HL-60/S4 treated with retinoic acid at 250 ng/mL for 4 days and 3 days (cell line): ENCODE measurements around the gene GPR155.
"Not testable (repeated sequence)": the region's sequence is repeated elsewhere in the genome, so short reads cannot be mapped to it uniquely, and the experiment has no call there.

Source experiments
- in situ Hi-C: fragments of 300-500 bp; cut with MboI; formaldehyde crosslinking; loops from 2 replicates; pipeline ENCODE4 v1.7.0; 2022; ENCODE audit warnings: low sequenced_read_pairs

GPR155 gene

DNA sequence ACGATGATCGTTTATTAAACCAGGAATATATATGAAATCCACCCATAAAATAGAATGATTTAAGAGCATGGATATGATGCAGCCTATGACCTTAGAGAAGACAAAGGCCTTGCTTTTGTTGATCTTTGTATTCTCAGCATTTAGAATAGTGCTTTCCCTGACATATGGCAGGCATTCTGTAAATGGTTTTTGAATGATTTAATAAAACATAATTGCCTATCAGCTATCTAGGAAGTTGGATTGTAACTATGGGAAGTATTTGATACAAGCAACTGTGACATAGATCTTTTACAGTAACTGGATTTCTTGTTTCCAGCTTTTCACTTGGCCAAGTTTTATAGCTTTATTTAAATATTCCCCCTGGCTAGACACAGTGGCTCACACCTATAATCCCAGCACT, 5.1 kb upstream of the GPR155 start:
- in situ Hi-C loops = no loop called here

DNA sequence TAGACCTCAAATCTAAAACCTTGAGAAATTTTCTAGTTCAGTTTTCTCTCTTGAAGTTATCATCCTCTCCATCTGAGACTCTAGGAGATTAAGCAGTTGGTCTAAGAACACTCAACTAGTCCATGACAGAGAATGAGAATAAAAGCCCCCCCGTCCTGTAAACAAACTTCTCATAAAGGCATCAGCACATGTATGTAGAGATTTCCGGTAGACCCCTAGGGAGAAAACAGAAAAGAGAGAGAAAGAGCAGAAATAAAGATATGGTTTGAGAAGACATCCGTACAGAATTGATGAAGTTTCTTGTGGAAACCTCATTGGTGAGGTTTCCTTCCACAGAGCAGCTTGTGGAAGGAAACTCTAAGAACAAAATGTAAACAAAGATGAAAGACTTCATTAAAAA, 3.2 kb upstream of the GPR155 start:
- in situ Hi-C loops = no loop called here

DNA sequence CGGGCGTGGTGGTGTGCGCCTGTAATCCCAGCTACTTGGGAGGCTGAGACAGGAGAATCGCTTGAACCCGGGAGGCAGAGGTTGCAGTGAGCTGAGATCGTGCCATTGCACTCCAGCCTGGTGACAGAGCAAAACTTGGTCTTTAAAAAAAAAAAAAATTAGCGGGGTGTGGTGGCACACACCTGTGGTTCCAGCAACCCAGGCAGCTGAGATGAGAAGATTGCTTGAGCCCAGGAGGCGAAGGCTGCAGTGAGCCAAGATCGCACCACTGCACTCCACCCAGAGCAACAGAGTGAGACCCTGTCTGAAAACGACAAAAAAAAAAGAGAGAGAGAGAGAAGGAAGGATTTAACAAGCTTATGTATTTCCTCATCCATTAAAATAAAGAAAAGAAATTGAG, 2.7 kb upstream of the GPR155 start:
- in situ Hi-C loops = not testable (repeated sequence)

DNA sequence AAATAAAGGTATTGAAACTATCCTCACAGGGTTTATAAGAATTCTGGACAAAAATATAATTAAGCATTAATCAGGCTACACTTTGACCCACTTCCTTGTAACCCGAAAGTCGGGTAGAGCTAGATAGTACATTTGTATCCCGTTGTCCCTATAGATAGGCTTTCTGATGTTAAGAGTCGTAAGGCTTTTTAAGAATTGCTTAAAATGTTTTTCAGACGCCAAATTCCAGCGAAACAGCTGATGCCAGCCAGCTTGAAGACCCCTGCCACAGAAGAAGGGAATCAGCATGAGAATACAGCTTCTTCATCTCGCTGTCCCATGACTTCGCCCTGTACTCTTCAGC, 962 bp upstream of the GPR155 start:
- in situ Hi-C loops = no loop called here

DNA sequence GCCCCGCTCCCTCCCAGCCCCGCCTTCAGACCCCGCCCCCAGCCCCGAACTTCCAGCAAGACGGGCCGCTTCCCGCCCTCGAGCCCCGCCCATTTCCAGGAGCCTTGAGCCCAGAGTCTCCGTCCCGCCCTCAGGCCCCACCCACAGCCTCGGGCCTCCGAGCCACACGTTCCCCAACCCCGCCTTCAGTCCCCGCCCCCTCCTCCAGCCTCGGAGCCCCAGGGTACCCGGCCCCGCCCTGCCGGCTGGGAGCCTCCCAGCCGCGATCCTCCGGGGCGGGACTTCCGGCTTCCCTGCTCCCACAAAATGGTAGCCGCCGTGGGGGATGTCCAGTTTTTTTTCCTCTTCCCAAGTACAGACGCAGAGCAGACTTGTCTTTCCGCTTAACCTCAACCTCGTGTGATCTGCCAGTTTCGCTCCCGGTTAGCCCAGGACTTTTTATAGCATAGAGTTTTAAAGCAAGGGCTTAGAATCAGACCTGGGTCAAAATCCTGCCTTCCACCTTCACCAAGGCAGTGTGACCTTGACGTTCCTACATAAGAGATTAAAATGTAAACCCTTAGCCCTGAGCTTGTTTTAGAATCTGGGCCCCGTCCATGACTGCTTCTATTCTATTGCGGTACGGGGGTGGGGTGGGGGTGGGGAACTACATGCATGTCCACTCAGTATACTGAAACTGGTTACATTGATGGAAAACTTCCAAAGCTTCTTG, 435 bp upstream of the GPR155 start:
- in situ Hi-C loops = no loop called here

DNA sequence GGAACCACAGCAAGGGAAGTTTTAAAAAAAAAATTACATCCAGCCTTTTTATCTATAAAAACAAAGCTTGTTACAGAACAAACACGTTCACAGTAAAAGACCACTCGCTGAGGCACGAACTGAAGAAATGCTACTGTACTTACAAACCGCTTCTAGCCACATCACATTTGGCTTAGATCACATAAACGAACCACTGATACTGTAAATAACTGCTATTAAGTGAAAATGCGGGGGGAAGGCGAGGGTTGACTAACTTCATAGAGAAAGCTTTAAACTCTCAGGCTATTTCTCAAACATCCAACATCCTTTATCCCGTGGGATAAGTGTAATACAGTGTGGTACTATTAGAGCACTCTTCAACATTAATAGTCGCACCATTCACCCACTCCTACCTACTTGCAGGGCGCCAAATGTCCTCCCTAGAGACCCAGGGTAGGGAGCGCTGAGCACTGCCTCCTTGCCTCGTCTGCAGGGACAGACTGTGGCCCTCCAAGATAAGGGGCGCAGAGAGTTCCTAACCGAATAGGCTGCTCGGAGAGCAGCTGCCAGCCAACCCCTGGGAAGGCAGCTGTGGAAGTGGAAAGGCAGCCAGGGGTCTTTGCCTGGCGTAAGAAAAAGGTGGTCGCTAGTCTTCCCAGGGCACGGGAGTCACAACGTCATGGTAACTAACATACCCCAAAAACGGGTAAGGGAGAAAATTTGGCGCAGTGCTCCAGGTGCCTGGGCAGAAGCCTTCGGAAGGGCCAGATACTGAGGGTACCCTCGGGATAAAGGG, 854 bp downstream of the GPR155 start:
- in situ Hi-C loops = no loop called here

DNA sequence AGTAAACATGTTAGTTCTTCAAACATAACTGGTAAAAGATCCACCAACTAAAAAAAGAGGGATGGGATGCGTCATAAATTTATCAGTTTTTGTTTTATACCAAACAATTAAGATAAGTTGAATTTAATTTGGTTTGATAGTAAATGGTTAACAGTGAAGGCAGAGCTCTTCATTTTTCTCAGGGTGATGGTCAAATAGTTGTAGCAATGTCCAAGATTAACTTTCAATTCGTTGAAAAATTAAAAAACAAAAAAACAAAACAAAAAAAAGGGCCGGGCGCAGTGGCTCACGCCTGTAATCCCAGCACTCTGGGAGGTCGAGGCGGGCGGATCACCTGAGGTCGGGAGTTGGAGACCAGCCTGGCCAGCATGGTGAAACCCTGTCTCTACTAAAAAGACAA, 1.8 kb downstream of the GPR155 start:
- in situ Hi-C loops = not testable (repeated sequence)

DNA sequence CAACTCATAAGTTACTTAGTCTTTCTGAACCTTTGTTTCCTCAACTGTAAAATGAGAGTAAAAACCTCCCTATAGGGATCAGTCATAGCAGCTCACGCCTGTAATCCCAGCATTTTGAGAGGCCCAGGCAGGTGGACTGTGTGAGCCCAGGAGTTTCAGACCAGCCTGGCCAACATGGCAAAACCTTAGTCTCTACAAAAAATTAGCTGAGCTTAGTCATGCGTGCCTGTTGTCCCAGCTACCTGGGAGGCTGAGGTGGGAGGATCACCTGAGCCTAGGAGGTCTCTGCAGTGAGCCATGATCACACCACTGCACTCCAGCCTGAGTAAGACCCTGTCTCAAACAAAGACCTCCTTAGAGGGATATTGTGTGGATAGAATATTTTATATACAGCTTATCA, 2.3 kb downstream of the GPR155 start:
- in situ Hi-C loops = no loop called here

DNA sequence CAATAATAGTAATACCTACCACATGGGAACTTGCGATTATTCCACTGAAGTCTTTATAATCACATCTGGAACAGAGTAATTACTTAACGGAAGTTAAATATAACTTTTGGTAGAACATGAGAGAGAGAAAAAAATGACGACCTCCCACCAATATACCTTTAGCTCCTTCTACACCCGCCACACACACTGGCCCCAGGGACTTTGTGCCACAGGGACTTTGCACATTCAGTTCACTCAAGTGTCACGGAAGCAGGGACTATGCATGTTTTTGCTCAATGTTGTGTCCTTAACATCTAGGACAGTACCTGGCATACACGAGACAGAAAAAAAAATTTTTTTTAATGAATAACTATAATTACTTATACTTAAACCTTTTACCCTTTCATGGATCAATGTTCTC, 4.0 kb downstream of the GPR155 start:
- in situ Hi-C loops = no loop called here

DNA sequence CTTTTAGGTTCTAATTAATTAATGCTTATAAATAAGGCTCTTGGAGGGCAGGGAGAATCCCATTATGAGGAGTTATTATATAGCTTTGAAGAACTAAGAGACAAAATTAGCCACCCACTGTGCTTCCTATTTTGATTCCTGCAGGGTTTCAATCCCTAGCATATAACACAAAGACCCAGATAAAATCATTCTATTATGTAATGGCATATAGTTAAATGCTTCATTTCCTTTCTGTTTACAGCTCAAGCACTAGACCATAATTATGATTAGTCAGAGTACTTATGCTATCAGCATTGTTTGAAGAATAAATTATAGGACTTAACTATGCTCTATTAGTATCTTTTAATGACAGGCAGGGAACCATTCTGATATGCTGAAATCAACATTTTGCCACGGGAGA, 9.1 kb downstream of the GPR155 start:
- in situ Hi-C loops = no loop called here

DNA sequence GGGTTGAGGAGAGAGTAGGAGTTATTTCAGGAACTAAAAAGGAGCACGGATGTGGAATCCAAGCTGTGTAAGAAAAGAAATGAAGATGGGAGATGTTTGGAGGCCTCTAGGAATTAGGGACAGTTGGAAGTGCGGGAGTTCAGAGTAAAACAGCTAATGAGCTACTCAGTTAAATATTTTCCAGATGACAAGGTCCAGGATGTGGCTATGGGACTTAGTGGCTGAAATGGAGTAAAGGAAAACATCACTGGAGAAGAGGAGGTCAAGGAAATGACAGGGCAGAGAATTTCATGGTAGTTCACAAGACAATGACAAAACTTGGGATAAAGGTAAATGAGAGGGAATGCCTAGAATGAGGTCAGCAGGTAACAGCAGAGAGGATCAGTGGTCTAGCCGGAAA, 13.0 kb downstream of the GPR155 start:
- in situ Hi-C loops = loop anchor here (25.0 kb wide), 1 partner anchor 214 kb away; no protein-coding TSS in a partner anchor

DNA sequence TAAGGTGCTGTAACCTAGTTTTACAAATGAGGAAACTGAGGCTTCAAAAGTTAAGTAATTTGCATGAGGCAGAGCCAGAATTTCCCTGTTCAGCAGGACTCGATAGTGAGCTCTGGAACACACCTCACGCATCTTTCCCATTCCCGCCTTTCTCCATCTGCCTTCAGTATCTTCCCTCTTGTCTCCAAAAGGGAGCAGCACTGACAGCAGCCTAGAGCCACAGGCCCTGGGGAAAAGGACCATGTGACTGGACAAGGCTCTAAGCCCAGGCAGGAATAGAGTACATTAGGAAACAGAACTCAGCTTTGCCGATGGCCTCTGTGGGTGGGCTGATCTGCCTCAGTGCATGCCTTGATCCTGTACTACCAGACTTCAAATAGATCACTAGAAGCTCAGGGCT, 21.5 kb downstream of the GPR155 start:
- in situ Hi-C loops = loop anchor here (25.0 kb wide), 1 partner anchor 222 kb away; no protein-coding TSS in a partner anchor

DNA sequence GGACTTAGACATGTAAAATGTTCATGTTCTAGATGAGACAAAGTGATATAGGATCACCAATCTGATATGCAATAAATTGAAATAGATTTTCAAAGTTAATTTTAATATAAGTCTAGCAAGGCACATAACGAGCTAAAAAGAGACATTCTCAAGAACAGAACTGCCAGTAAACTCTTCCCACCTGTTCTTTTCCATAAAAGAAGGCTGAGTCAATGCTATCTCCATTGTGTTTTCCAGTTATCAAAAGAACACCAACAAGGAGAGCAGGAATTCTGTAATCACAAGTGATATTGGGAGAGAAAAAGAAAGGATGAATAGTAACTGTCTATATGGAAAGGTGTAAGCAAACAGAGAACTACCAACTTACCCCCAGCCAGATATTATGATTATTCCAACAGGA, 25.6 kb downstream of the GPR155 start:
- in situ Hi-C loops = loop anchor here (25.0 kb wide), 1 partner anchor 226 kb away; no protein-coding TSS in a partner anchor

DNA sequence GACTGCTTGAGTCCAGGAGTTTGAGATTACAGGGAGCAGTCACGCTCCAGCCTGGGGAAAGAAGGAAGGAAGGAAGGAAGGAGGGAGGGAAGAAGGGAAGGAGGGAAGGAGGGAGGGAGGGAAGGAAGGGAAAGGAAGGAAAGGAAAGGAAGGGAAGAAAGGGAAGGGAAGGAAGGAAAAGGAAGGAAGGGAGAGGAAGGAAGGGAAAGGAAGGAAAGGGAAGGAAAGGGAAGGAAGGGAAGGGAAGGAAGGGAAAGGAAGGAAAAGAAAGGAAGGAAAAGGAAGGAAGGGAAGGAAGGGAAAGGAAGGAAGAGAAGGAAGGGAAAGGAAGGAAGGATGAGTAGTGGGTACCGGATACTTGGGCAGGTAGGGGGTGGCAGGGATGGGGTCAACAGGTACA, 32.3 kb downstream of the GPR155 start:
- in situ Hi-C loops = loop anchor here (25.0 kb wide), 1 partner anchor 233 kb away; no protein-coding TSS in a partner anchor

DNA sequence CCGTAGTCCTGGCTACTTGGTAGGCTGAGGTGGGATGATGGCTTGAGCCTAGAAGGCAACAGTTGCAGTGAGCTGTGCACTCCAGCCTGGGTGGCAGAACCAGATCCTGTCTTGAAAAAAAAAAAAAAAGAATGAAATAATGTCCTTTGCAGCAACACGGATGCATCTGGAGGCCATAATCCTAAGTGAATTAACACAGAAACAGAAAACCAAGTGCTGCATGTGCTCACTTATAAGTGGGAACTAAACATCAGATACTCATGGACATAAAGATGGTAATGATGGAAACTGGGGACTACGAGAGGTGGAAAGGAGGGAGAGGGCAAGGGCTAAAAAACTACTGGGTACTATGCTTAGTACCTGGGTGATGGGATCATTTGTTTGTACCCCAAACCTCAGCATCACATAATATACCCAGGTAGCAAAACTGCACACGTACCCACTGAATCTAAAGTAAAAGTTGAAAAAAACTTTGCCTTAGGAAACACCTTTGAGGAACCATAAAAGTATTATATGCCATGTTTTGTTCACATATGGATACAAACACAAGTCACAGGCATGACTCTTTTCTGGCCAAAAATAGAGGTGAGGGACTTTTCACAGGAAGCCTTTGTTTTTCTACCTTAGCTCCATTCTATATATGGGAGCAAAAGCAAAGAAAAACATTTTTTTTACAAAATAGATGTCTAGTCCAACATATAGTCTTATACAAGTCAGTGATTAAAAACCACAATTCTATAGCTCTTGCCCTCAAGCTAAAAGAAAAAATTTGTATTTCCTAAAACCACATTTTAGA, 36.6 kb downstream of the GPR155 start:
- in situ Hi-C loops = loop anchor here (25.0 kb wide), 1 partner anchor 237 kb away; no protein-coding TSS in a partner anchor

DNA sequence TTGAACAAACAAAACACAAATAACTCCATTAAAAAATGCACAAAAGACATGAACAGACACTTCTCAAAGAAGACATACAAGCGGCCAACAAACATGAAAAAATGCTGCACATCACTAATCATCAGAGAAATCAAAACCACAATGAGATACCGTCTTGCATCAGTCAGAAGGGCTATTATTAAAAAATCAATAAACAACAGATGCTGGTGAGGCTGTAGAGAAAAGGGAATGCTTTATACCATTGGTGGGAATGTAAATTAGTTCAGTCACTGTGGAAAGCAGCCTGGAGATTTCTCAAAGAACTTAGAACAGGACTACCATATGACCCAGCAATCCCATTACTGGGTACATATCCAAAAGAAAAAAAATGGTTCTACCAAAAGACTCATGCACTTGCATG, 37.8 kb downstream of the GPR155 start:
- in situ Hi-C loops = no loop called here

DNA sequence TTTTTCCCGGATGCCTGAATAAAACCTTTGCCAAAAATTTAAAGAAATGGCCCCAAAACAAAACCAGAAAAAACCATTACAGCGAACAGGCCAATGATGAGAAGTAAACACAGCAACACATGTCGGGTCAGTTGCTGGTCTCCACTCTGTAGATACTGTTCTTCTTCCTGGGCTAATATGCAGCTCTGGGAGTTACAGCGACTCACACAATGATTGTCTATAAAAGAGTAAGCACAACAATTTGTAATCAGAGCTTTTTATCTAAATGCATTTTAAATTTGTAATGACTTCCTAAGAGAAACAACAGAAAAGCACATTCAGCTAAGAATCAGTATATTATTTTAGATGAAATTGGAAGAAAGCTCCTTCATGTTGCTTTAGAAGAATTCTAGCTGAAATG, 40.3 kb downstream of the GPR155 start:
- in situ Hi-C loops = no loop called here

DNA sequence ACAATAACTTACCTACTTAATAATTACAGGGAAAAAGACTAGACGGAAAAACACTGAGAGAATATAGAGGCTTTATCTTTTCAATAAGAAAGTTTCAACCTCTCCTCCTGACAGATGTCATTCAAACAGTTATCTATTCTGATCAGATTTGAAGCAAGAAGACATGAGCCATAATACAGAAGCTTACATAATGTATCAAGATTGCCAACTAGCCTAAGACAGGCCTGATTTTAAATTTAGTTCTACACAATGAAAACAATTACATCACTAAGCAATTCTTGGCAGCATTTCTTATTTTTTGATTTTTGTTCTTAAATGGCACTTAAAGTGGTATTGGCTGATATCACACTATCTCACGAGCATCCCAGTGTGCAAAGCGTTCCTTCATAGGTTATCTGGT, 41.6 kb downstream of the GPR155 start:
- in situ Hi-C loops = no loop called here

DNA sequence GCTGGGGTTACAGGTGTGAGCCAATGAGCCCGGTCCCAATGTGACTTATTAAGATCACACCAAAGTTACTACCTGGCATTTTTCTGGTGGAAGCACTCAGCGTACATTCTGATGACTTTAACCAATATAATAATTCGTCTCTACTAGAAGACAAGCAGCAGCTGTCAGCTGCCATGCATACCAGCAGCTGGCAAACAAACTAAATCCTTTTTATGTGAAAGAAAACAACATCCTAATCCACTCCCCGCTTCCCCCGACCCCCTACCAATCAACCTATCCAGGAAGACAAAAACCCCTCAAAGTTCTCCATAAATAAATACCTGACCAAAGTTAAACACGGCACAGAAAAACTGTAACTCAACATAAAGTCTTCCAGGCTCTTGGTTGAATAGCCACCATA, 42.1 kb downstream of the GPR155 start:
- in situ Hi-C loops = no loop called here

DNA sequence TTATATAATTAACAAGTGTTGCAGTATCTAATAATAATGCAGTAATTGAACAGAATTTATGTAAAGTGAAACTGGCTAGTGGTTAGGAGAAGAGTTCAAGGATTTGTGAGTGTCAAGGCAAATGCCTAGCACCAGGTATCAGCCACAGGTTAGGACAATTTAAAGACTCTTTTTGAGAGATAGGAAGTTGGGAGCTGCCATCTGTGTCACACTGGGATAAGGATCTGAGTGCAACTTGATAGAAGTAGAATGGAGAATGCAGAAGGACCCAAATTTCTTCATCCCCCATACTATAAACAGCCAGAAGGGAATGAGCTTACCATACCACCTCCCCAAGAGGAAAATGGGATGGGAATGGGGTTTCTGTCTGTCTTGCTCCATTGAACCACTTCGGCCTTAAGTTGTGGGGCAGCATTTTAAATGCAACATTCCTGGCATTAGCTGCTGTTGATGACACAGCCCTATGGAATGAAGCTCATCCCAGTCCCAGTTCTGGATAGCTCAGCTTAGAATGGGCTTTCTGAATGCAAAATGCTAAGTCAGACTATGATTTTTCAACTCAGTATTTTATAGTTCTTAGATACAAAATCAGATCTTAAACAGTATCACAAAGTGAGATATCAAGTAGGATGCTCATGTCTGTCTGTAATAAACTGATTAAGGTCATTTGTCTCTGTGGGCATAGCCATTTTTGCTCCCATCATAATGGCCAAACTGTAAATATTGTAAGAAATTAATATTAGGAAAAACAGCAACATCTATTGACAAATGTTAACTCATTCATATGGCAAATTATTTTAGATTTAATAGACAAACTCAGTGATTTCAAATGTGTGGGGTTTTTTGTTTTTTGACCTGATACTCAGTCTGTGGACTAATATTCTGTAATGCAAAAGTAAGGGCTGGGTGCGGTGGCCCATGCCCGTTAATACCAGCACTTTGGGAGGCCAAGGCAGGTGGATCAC, 44.0 kb downstream of the GPR155 start:
- in situ Hi-C loops = no loop called here
